Measurements from ENCODE around the gene PLK3. TPM values are rescaled to one million over a fixed set of nuclear protein-coding genes. Genes with fewer than 3 reads are reported as not detected.

PLK3 gene
- total and polyA plus RNA-seq, 3 experiments from 2014 or later, result 22.5 to 114 (median 104) TPM

- Mint-ChIP-seq H3K36me3 (peaks cover 14 to 58% (median 14%) of the 10 kb centered on the region in 3 donors), H3K4me1 (peaks cover 36 to 55% (median 50%) of the 10 kb centered on the region in 3 donors), H3K9me3 (no peaks in the 10 kb centered on the region), H3K27me3 (no peaks in the 10 kb centered on the region), H3K27ac (peak overlapping the region; percentile 43 to 98 (median 90)), H3K4me3 (peak overlapping the region; percentile 80 to 98 (median 94))
- peak in 1 of 5 donors; percentile 62 for DNase-seq
- Histone ChIP-seq H3K36me3 (ENCODE audit: insufficient read depth, low read length) (peaks cover 29% of the 10 kb centered on the region), H3K4me3 (ENCODE audit: low read length) (peak overlapping the region; percentile 90), H3K27me3 (ENCODE audit: insufficient read depth, low read length, poor library complexity, severe bottlenecking) (no peaks in the 10 kb centered on the region), H3K27ac (ENCODE audit: low read depth, low read length) (peak overlapping the region; percentile 93), H3K9me3 (ENCODE audit: low read length) (no peaks in the 10 kb centered on the region), H3K4me1 (ENCODE audit: insufficient read depth, low read length) (peaks cover 43% of the 10 kb centered on the region)
- POLR2A ChIA-PET, result interaction anchor here (0.6 to 4.3 kb wide), 4 partner anchors 11 to 499 kb away, joined by 3 to 89 read pairs (median 10); no protein-coding TSS in a partner anchor
- CTCF ChIA-PET, result interaction anchor here (1.0 to 1.2 kb wide), 2 partner anchors 11 to 20 kb away, joined by 4 read pairs; no protein-coding TSS in a partner anchor
Measured at GRCh38 chr1:44802306-44803061, 2.3 kb downstream of the PLK3 start.

- no peaks in the 10 kb centered on the region for H3K9me3 Mint-ChIP-seq
- DNase-seq, result no peak
- ChIA-PET CTCF (interaction anchor here (1.0 to 1.2 kb wide), 2 partner anchors 11 to 19 kb away, joined by 4 read pairs; no protein-coding TSS in a partner anchor), POLR2A (interaction anchor here (0.6 to 4.3 kb wide), 3 partner anchors 11 to 499 kb away, joined by 3 to 89 read pairs (median 9); no protein-coding TSS in a partner anchor)
- H3K27me3 Mint-ChIP-seq, result no peaks in the 10 kb centered on the region
- Histone ChIP-seq H3K9me3 (ENCODE audit: low read length) (no peaks in the 10 kb centered on the region), H3K4me3 (ENCODE audit: low read length) (no peak overlapping the region), H3K27me3 (ENCODE audit: insufficient read depth, low read length, poor library complexity, severe bottlenecking) (no peaks in the 10 kb centered on the region), H3K36me3 (ENCODE audit: insufficient read depth, low read length) (peaks cover 29% of the 10 kb centered on the region), H3K27ac (ENCODE audit: low read depth, low read length) (no peak overlapping the region), H3K4me1 (ENCODE audit: insufficient read depth, low read length) (peaks cover 48% of the 10 kb centered on the region)
- peaks cover 41 to 60% (median 55%) of the 10 kb centered on the region in 3 donors for H3K4me1 Mint-ChIP-seq
- peak overlapping the region; percentile 9 to 98 (median 55) for H3K4me3 Mint-ChIP-seq
- H3K36me3 Mint-ChIP-seq, result peaks cover 14 to 58% (median 14%) of the 10 kb centered on the region in 3 donors
- peak overlapping the region; percentile 41 to 98 (median 90) for H3K27ac Mint-ChIP-seq
Measured at GRCh38 chr1:44803062-44803311, 2.8 kb downstream of the PLK3 start.

DNA sequence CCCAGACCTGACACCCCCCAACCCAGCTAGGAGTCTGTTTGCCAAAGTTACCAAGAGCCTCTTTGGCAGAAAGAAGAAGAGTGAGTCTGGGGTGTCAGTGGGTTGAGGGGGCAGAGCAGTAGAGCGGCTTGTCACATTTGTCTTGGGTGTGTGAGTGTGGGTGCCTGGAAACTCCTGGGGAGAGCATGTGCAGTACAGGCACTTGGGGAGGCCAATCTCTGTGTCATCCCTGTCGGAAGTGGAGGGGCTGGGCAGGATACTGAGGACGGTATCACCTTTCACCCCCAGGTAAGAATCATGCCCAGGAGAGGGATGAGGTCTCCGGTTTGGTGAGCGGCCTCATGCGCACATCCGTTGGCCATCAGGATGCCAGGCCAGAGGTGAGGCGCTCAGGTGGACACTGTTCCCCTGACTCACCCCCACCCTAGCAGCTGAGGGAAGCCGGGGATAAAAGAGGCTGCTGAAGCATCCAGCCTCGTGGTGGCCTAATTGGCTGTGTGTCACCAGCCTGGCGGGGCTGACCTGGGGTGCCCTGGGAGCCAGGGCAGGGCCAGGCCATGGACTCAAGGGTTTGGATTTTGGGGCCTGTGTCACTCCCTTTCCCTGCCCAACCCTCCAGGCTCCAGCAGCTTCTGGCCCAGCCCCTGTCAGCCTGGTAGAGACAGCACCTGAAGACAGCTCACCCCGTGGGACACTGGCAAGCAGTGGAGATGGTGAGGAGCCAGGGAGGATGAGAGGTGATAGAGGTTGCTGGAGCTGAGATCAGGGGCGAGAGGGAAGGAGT is 3.3 kb downstream of the PLK3 start:
- POLR2A ChIA-PET, result interaction anchor here (0.6 to 2.5 kb wide), 3 partner anchors 14 to 498 kb away, joined by 4 to 9 read pairs (median 9); no protein-coding TSS in a partner anchor
- H3K36me3 Mint-ChIP-seq, result peaks cover 14 to 59% (median 14%) of the 10 kb centered on the region in 3 donors
- Histone ChIP-seq H3K36me3 (ENCODE audit: insufficient read depth, low read length) (peaks cover 29% of the 10 kb centered on the region), H3K4me1 (ENCODE audit: insufficient read depth, low read length) (peaks cover 53% of the 10 kb centered on the region), H3K4me3 (ENCODE audit: low read length) (no peak overlapping the region), H3K9me3 (ENCODE audit: low read length) (no peaks in the 10 kb centered on the region), H3K27me3 (ENCODE audit: insufficient read depth, low read length, poor library complexity, severe bottlenecking) (no peaks in the 10 kb centered on the region), H3K27ac (ENCODE audit: low read depth, low read length) (no peak overlapping the region)
- H3K27me3 Mint-ChIP-seq, result no peaks in the 10 kb centered on the region
- H3K4me1 Mint-ChIP-seq, result peaks cover 44 to 64% (median 58%) of the 10 kb centered on the region in 3 donors
- H3K9me3 Mint-ChIP-seq, result no peaks in the 10 kb centered on the region
- no peak for DNase-seq
- H3K4me3 Mint-ChIP-seq, result peak overlapping the region in 5 of 7 donors; percentile 54 to 98 (median 65)
- CTCF ChIA-PET, result no interaction called here
- H3K27ac Mint-ChIP-seq, result peak overlapping the region; percentile 80 to 98 (median 90)

- Mint-ChIP-seq H3K27me3 (peaks cover 0 to under 1% of the 10 kb centered on the region in 2 donors), H3K4me3 (peak overlapping the region in 2 of 7 donors; percentile 21 to 74), H3K36me3 (peaks cover 14 to 62% (median 14%) of the 10 kb centered on the region in 3 donors), H3K4me1 (peaks cover 59 to 73% (median 66%) of the 10 kb centered on the region in 3 donors), H3K27ac (peak overlapping the region; percentile 59 to 91 (median 88)), H3K9me3 (no peaks in the 10 kb centered on the region)
- Histone ChIP-seq H3K9me3 (ENCODE audit: low read length) (no peaks in the 10 kb centered on the region), H3K27ac (ENCODE audit: low read depth, low read length) (no peak overlapping the region), H3K4me1 (ENCODE audit: insufficient read depth, low read length) (peaks cover 66% of the 10 kb centered on the region), H3K27me3 (ENCODE audit: insufficient read depth, low read length, poor library complexity, severe bottlenecking) (no peaks in the 10 kb centered on the region), H3K36me3 (ENCODE audit: insufficient read depth, low read length) (peaks cover 29% of the 10 kb centered on the region), H3K4me3 (ENCODE audit: low read length) (no peak overlapping the region)
- no peak for DNase-seq
- ChIA-PET CTCF (interaction anchor here (0.9 to 1.2 kb wide), 2 partner anchors 12 to 13 kb away, joined by 3 to 4 read pairs; no protein-coding TSS in a partner anchor), POLR2A (interaction anchor here (0.6 to 2.5 kb wide), 3 partner anchors 9 to 128 kb away, joined by 3 to 9 read pairs (median 4); no protein-coding TSS in a partner anchor)
Measured at GRCh38 chr1:44805311-44806024, 5.3 kb downstream of the PLK3 start.

DNA sequence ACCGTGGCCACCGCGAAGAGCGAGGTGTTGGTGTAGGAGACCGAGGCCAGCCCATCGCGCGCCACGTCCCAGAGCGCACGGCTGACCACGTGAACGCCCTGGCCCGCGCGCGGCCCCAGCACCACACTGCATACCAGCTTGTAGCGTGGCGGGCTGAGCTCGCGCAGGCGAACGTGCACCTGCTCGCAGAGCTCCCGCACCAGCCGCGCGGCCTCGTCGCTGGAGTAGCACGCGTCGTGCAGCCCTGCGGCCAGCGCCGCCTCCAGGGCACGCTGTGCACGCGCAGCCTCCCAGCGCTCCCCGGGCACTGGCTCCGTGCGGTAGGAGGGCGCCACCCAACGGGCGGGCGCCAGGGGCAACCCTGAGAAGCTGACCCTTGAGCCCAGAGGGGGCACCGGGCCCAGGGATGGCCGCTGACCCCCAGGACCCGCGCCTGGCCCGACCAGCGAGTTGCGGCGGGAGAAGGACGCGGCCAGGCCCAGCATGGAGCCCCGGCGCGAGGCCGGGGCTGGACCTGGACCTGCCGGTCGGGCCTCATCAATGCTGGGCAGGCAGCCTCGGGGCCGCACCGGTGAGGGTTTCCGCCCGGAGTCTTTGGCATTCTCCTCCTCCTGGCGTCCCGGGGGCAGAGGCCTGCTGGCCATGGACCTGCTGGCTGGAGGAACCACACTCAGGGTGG is 6.0 kb downstream of the PLK3 start:
- H3K4me3 ChIP-seq (ENCODE audit: low read length), result peak overlapping the region; percentile 42
- peak overlapping the region; percentile 96 for H3K27ac ChIP-seq (ENCODE audit: low read depth, low read length)
- H3K27ac Mint-ChIP-seq, result peak overlapping the region; percentile 97 to 100 (median 100)
- no peaks in the 10 kb centered on the region for H3K9me3 ChIP-seq (ENCODE audit: low read length)
- H3K36me3 ChIP-seq (ENCODE audit: insufficient read depth, low read length), result peaks cover 29% of the 10 kb centered on the region
- H3K4me3 Mint-ChIP-seq, result peak overlapping the region in 2 of 7 donors; percentile 90
- H3K36me3 Mint-ChIP-seq, result peaks cover 13 to 57% (median 14%) of the 10 kb centered on the region in 3 donors
- peak in 3 of 5 donors; percentile 38 to 54 (median 38) for DNase-seq
- ChIA-PET CTCF (interaction anchor here (1.2 to 4.3 kb wide), 4 partner anchors 13 to 30 kb away, joined by 3 to 15 read pairs (median 8); partner anchors contain the start of gene BEST4), POLR2A (interaction anchor here (0.5 to 5.3 kb wide), 5 partner anchors 8 to 35 kb away, joined by 3 to 120 read pairs (median 9); partner anchors contain the start of gene RPS8)
- H3K9me3 Mint-ChIP-seq, result no peaks in the 10 kb centered on the region
- H3K27me3 ChIP-seq (ENCODE audit: insufficient read depth, low read length, poor library complexity, severe bottlenecking), result no peaks in the 10 kb centered on the region
- H3K4me1 Mint-ChIP-seq, result peaks cover 64 to 77% (median 69%) of the 10 kb centered on the region in 3 donors
- H3K27me3 Mint-ChIP-seq, result peaks cover 0 to 3% of the 10 kb centered on the region in 2 donors
- peaks cover 72% of the 10 kb centered on the region for H3K4me1 ChIP-seq (ENCODE audit: insufficient read depth, low read length)

DNA sequence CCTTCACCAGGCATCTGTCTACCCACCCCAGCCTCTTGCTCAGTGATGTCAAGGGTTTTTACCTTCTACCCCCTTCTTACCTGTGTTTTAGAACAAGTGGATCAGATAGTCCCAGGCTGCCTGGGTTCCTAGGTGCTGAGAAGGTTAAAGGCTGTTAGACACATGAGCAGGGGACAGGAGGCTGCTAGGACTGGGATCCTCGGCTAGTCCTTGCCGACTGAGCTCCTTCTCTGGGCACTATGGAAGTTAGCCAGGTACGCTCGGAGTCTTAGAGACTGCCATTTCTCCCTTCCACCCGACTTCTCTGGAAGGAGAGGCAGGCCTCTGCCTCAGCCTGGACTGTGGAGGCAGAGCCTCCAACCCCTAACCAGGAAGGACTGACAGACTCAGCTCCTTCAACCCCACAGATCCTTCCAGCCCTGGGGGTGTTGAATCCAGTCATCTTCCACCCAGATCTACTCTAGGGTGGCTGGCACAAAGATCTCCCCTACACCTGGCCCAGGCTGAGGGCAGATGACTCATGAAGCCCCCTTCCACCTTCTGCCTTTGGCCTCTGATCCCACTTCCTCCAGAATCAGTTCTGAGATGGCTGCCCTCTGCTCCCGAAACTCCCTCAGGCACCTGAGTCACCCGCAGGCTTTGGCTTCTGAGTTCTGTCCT is 6.7 kb downstream of the PLK3 start, which contains the start of gene DYNLT4:
Gene DYNLT4, minus strand, starts transcription at position 648 of the 660 bp plus-strand sequence. CDS start 683 bp downstream, outside the sequence.
- DNase-seq, result no peak
- H3K36me3 ChIP-seq (ENCODE audit: insufficient read depth, low read length), result peaks cover 29% of the 10 kb centered on the region
- H3K4me1 ChIP-seq (ENCODE audit: insufficient read depth, low read length), result peaks cover 77% of the 10 kb centered on the region
- Mint-ChIP-seq H3K9me3 (no peaks in the 10 kb centered on the region), H3K27me3 (peaks cover 0 to 4% of the 10 kb centered on the region in 2 donors), H3K4me1 (peaks cover 67 to 81% (median 72%) of the 10 kb centered on the region in 3 donors), H3K36me3 (peaks cover 12 to 53% (median 14%) of the 10 kb centered on the region in 3 donors), H3K4me3 (peak within 1 kb of the TSS; percentile 67 to 90 (median 84)), H3K27ac (peak within 1 kb of the TSS; percentile 97 to 100 (median 100))
- POLR2A ChIA-PET, result interaction anchor here (0.5 to 5.3 kb wide), 4 partner anchors 14 to 35 kb away, joined by 3 to 120 read pairs (median 14); partner anchors contain the start of gene RPS8
- no peaks in the 10 kb centered on the region for H3K9me3 ChIP-seq (ENCODE audit: low read length)
- H3K27me3 ChIP-seq (ENCODE audit: insufficient read depth, low read length, poor library complexity, severe bottlenecking), result no peaks in the 10 kb centered on the region
- H3K27ac ChIP-seq (ENCODE audit: low read depth, low read length), result peak within 1 kb of the TSS; percentile 96
- H3K4me3 ChIP-seq (ENCODE audit: low read length), result peak within 1 kb of the TSS; percentile 58
- CTCF ChIA-PET, result interaction anchor here (1.2 to 4.3 kb wide), 3 partner anchors 20 to 29 kb away, joined by 3 to 15 read pairs (median 13); partner anchors contain the start of gene BEST4

Data from CD8-positive, alpha-beta memory T cell (primary cell).